SU-DHL-6 (cell line): Measurements from ENCODE around the gene CREB1.

Experiments used
- EZH2phosphoT487 ChIP-seq: fragments of 200-600 bp; sonication (generic), shearing (Covaris generic); conservative IDR thresholded peaks from 2 replicates; pipeline ENCODE4 v1.6.1; 2018; ENCODE audit warnings: mild to moderate bottlenecking, antibody characterized with exemption, low read length, moderate library complexity, mixed read lengths
- TF ChIP-seq, protein P1 (sequence below): fragments of 200-600 bp; sonication (generic); IDR thresholded peaks from one replicate; pipeline ENCODE4 v1.5.1; 2017; ENCODE audit warnings: antibody characterized with exemption, mild to moderate bottlenecking, low read length, moderate library complexity; ENCODE audit not compliant: insufficient read depth, poor library complexity, severe bottlenecking

DNA sequence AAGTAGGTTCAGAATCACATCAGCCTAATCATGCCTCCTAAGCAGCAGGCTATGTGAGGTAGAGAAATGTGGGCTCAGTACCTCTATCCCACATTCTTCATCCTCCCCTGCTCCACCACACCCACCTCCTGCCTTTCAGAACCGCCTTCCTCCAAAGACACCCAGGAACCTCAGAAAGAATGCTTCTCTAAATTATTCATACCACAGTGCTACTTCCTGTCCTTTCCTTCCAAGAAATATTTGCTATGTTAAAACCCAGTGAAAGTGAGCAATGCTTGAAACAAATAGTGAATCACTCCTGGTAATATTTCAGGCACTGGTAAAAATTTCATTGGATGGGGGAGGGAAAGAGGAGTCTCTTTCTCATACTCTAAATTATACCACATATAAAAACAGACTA lies 24.0 kb upstream of the CREB1 start:
- TF ChIP-seq, protein P1, sequence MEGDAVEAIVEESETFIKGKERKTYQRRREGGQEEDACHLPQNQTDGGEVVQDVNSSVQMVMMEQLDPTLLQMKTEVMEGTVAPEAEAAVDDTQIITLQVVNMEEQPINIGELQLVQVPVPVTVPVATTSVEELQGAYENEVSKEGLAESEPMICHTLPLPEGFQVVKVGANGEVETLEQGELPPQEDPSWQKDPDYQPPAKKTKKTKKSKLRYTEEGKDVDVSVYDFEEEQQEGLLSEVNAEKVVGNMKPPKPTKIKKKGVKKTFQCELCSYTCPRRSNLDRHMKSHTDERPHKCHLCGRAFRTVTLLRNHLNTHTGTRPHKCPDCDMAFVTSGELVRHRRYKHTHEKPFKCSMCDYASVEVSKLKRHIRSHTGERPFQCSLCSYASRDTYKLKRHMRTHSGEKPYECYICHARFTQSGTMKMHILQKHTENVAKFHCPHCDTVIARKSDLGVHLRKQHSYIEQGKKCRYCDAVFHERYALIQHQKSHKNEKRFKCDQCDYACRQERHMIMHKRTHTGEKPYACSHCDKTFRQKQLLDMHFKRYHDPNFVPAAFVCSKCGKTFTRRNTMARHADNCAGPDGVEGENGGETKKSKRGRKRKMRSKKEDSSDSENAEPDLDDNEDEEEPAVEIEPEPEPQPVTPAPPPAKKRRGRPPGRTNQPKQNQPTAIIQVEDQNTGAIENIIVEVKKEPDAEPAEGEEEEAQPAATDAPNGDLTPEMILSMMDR: no peak
- TF ChIP-seq EZH2phosphoT487: no peak
